IPS-NIHi11 (cell line): Measurements from ENCODE around the gene WDR33.
"Not testable (repeated sequence)": the region's sequence is repeated elsewhere in the genome, so short reads cannot be mapped to it uniquely, and the experiment has no call there.

Source experiments
- DNase-seq: peaks from one replicate; pipeline ENCODE4 v3.0.0; 2012; ENCODE audit warnings: mixed read lengths, low spot score

Gene WDR33

GRCh38 chr2:127810156-127810618 is 784 bp downstream of the WDR33 start:
- DNase-seq: peak; percentile 26

DNA sequence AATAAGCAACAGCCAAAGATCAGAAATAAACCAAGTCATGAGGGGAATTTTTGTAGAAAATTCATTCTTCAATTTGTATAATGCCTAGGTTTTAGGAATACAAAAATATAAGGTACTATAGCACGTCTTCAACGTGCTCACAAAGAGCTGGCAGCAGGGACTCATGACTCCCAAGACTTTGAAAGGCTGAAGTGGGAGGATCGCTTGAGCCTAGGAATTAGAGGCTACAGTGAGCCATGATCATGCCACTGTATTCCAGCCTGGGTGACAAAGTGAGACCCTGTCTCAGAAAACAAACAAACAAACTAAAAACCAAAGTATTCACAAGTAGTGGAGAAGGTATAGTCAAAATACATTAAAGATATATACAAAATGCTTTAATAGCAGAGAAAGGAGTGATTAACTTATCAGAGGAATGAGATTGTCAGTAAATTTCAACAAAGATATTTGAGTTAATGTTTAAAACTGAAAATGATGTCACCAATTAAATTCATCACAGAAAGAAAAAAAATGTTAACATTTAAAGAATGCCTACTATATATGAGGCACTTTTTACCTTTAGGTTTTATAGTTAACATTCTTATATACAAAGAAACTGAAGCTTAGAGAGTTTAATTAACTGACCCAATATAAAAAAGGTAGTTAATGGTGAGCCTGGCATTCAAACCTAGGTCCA is 3.2 kb downstream of the WDR33 start:
- DNase-seq: no peak

GRCh38 chr2:127806860-127807259 is 4.1 kb downstream of the WDR33 start:
- DNase-seq: not testable (repeated sequence)

DNA sequence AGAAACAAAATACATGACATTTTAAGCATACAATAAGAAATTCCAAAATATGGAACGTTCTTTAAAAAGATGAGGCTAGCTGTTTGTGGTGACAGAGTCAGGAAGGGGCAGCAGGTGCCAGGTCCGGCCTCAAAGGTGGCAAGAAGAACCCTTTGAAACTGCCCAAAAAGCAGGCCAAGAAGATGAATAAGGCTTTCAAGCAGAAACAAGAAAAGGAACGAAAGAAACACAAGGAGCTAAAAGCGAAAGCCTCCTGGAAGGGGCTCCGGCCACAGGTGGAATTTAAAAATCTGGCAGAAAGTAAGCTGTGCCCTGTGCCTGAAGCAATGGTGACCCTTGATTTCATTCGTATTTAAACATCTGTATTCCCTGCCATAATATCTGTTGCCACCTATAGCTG is 5.5 kb downstream of the WDR33 start:
- DNase-seq: no peak

- DNase-seq: no peak
These were observed 11.0 kb downstream of the WDR33 start for GRCh38 chr2:127799926-127800325.

- DNase-seq: no peak
These were observed 14.6 kb downstream of the WDR33 start for GRCh38 chr2:127796389-127796788.

DNA sequence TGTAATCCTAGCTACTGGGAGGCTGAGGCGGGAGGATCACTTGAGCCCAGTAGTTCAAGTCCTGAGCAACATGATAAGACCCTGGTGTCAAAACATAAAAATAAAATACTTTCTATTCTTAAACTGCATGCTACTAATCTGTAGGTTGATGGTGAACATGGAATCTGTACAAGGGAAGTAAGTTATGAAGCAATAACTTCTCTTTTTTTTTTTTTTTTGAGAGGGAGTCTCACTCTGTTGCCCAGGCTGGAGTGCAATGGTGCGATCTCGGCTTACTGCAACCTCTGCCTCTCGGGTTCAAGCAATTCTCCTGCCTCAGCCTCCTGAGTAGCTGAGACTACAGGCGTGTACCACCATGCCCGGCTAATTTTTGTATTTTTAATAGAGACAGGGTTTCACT is 16.1 kb downstream of the WDR33 start:
- not testable (repeated sequence) for DNase-seq

GRCh38 chr2:127792805-127793204 is 18.2 kb downstream of the WDR33 start:
- DNase-seq: no peak

- no peak for DNase-seq
These were observed 20.1 kb downstream of the WDR33 start for GRCh38 chr2:127790694-127791529.

DNA sequence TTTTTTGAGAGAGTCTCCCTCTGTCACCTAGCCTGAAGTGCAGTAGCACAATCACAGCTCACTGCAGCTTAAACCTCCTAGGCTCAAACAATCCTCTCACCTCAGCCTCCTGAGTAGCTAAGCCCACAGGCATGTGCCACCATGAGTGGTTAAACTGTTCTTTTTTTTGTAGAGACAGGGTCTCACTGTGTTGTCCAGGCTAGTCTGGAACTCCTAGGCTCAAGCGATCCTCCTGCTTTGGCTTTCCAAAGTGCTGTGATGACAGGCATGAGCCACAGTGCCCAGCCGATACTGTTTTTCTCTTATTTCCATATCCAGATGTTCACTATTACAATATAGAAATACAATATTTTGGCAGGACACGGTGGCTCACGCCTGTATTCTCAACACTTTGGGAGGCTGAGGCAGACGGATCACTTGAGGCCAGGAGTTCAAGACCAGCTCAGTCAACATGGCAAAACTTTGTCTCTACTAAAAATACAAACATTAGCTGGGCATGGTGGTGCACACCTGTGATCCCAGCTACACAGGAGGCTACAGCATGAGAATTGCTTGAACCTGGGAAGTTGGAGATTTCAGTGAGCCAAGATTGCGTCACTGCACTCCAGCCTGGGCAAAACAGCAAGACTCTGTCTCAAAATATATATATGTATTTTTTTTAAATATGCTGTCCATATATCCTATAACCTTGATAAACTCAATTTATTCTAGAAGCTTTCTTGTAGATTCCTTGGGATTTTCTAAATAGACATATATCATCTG is 24.7 kb downstream of the WDR33 start:
- no peak for DNase-seq

DNA sequence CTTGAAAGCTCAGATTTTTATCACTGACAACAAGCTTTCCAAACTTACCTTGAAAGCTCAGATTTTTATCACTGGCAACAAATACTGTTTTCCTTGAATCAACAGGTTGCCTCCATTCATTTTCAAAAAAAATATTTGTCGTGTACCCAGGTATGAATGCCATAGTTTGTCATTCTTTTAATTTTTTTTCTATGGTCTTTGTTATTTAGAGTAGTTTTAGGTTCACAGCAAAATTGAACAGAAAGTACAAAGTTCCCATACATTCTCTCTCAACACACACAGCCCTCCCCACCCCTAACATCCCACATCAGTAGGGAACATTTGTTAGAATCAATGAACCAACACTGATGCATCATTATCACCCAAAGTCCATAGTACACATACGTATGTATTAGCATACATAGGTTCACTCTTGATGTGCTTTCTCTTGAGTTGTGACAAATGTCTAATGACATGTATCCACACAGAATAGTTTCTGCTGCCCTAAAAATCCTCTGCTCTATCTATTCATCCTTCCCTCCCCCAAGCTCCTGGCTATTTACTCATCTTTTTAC is 25.9 kb downstream of the WDR33 start:
- DNase-seq: no peak

GRCh38 chr2:127783101-127783500 is 27.9 kb downstream of the WDR33 start:
- DNase-seq: no peak

DNA sequence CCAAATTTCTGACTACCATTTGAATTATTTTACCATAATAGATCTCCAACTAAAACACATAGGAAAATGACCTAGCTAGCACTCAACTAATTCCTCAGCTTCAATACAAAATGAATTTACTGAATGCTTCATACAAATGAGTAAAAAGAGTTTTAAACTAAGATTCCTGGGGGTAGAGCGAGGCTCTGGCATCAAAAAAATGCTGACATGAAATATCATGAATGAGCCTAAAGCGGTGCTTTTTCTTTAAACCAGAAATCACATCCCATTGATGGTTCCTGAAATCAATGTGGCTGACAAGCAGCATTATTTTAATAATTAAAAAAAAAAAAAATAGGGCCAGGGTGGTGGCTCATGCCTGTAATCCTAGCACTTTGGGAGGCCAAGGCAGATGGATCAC is 32.1 kb downstream of the WDR33 start:
- DNase-seq: no peak

DNA sequence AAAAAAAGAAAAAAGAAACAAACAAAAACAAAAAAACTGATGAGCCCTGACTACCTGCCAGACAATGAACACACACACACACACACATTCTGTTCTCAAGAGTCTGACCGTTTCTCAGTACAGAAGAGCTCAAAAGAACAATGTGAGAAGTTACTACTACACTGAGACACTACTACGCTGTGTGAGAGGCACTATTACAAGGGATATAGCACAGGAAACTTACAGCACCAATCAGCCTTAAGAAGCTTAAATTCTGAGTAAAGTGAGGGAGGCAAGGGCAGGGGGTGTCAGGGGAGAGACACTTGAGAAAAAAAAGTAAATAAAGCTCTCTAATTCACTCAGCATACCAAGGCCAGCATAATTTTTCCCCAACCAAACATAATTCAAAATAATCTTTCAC is 32.5 kb downstream of the WDR33 start:
- no peak for DNase-seq

DNA sequence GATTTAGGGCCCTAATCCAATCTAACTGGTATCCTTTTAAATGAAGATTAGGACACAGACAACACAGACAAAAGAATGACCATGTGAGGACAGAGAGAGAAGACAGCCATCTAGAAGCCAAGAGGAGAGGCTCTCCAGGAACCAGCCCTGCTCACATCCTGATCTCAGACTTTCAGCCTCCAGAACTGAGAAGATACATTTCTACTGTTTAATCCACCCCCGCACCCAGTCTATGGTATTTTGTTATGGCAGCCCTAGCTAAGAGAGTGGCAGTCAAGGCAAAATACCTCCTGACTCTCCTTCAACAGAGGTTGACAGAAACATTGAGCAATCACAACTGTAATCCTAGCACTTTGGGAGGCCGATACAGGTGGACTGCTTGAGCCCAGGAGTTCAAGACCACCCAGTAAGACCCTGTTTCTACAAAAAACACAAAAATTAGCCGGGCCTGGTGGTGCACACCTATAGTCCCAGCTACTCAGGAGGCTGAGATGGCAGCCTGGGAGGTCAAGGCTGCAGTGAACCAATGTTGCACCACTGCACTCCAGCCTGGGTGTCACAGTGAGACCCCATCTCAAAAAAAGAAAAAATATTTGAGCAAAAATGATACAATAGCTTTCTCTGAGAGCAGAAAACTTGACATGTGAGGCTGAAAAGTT is 34.7 kb downstream of the WDR33 start:
- no peak for DNase-seq

DNA sequence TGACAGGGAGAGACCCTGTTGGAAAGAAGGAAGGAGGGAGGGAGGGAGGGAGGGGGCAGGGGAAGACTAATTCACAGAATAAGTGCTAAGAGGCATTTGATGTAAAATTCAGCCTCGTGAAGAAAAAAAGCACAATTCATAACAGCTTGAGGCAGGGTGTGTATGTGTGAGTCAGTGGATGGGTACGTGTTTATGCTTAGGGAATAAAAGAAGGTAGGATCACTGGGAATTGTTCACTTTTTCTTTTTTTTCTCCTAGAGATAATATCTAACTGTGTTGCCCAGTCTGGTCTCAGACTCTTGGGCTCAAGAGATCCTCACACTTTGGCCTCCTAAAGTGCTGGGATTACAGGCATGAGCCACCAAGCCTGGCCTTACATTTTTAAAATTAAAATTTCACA is 39.2 kb downstream of the WDR33 start:
- DNase-seq: no peak

- DNase-seq: no peak
These were observed 39.8 kb downstream of the WDR33 start for GRCh38 chr2:127770973-127771735.

DNA sequence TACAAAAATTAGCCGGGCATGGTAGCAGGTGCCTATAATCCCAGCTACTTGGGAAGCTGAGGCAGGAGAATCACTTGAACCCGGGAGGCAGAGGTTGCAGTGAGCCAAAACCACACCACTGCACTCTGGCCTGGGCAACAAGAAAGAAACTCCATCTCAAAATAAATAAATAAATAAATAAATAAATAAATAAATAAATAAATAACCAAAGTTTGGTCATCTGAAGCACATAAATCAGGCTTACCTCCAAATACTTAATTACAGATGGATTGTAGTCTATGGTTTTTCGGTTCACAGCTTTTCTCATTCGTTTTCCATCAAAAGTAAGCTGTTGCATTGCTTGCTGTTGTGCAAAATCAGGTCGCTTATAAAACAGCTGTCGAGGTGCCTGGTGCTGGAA is 40.4 kb downstream of the WDR33 start:
- DNase-seq: not testable (repeated sequence)

DNA sequence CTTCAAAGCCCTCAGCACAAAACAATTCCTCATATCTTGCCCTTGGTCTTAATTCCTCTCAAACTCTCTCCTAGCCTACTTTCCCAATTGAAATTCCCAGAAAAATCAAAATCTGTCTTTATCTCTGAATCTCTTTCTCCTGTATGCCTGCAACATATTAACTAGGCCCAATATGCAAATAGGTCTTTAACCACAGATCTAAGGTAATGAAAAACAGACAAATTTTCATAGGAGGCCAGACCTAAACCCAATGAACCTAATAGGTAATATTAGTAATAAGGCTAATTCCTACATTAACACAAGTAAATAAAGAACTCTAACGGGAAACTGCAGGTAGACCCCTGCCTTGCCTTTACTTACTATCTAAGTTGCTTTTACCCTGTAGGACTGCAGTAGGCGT is 41.4 kb downstream of the WDR33 start:
- no peak for DNase-seq

GRCh38 chr2:127768775-127769479 is 42.0 kb downstream of the WDR33 start:
- no peak for DNase-seq
